GM12874 (cell line): ENCODE measurements around the gene FGF2.

Experiments
- CTCF ChIP-seq: IDR thresholded peaks from 2 replicates; pipeline ENCODE4 v1.5.1; 2011; ENCODE audit warnings: low read depth, mild to moderate bottlenecking, control low read depth, low read length, moderate library complexity; ENCODE audit not compliant: insufficient read depth

The FGF2 gene

GRCh38 chr4:122894827-122895226 is 68.2 kb downstream of the FGF2 start:
- TF ChIP-seq CTCF: no peak

GRCh38 chr4:122895336-122895995 is 68.8 kb downstream of the FGF2 start:
- no peak for TF ChIP-seq CTCF

- no peak for TF ChIP-seq CTCF
These were observed 69.6 kb downstream of the FGF2 start for GRCh38 chr4:122896270-122896669.

GRCh38 chr4:122898370-122899150 is 71.9 kb downstream of the FGF2 start:
- no peak for TF ChIP-seq CTCF

- no peak for TF ChIP-seq CTCF
These were observed 73.1 kb downstream of the FGF2 start for GRCh38 chr4:122899682-122900081.

GRCh38 chr4:122900314-122900713 is 73.7 kb downstream of the FGF2 start:
- no peak for TF ChIP-seq CTCF

- no peak for TF ChIP-seq CTCF
These were observed 74.8 kb downstream of the FGF2 start for GRCh38 chr4:122901247-122902010.
